Measurements from ENCODE around the gene RNF214.

DNA sequence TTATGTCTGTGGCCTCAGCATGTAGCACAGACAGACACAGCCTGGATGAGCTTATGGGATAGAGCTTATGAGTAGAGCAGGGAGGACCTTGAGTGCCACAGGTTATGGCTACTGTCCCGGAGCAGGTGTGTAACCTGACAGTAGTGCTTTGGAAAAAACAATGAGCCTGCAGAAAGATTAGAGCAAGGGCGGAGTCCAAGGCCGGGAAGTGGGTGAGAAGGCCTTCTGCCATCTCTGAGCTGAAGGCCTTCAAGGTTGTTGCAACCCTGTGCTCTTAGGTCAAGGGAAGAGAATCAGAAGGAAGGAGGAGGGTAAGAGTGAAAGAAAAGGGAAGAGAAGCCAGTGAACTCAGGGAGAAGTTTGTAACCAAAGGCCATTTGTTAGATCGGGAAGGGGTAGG is 37.2 kb upstream of the RNF214 start:
- TF ChIP-seq, protein P1, sequence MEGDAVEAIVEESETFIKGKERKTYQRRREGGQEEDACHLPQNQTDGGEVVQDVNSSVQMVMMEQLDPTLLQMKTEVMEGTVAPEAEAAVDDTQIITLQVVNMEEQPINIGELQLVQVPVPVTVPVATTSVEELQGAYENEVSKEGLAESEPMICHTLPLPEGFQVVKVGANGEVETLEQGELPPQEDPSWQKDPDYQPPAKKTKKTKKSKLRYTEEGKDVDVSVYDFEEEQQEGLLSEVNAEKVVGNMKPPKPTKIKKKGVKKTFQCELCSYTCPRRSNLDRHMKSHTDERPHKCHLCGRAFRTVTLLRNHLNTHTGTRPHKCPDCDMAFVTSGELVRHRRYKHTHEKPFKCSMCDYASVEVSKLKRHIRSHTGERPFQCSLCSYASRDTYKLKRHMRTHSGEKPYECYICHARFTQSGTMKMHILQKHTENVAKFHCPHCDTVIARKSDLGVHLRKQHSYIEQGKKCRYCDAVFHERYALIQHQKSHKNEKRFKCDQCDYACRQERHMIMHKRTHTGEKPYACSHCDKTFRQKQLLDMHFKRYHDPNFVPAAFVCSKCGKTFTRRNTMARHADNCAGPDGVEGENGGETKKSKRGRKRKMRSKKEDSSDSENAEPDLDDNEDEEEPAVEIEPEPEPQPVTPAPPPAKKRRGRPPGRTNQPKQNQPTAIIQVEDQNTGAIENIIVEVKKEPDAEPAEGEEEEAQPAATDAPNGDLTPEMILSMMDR (conservative IDR thresholded peaks at IDR 0.05; ENCODE audit: low read depth, low read length): no peak
- no peak for TF ChIP-seq EZH2 (IDR thresholded peaks at IDR 0.05; ENCODE audit: borderline replicate concordance, low read depth, low read length, poor library complexity, severe bottlenecking)
